ENCODE data around the gene SPOCK3. TPM values are rescaled to one million over a fixed set of nuclear protein-coding genes. Genes with fewer than 3 reads are reported as not detected.

Gene SPOCK3
- total and polyA plus RNA-seq, 2 donors (not counting 3 experiments of a cell fraction or from before 2014, with no cell fraction given), result 0.10 TPM; not detected in 1

DNA sequence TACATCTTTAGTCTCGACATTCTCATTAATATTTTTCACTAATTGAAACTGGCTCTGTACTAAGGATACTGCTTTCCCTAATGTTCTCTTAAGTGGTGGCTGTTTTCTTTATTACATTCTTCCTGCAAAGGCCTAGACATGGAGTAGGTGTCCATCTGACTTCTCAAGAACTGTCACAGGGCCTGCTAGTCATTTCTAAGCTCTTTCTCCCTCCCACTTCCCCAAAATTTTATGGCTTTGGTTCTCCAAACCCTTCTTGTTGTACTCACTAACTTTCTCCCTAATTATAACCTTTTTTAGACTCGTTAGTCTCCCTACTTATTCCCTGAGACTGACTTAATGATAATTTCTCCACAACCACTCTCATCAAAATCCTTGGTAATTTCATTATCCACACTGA is 133.3 kb downstream of the SPOCK3 start:
- ChIA-PET CTCF (no interaction called here), POLR2A (no interaction called here)
- TF ChIP-seq FOS (IDR thresholded peaks at IDR 0.05; ENCODE audit: borderline replicate concordance, insufficient read depth, low read length) (no peak), POLR2A (IDR thresholded peaks at IDR 0.05; ENCODE audit: low read depth, low read length) (no peak), JUN (IDR thresholded peaks at IDR 0.05; ENCODE audit: borderline replicate concordance, insufficient read depth, insufficient read length, low read depth) (no peak), MYC (IDR thresholded peaks at IDR 0.05; ENCODE audit: low read depth, low read length) (no peak), EZH2 (IDR thresholded peaks at IDR 0.05; ENCODE audit: borderline replicate concordance, low read depth, low read length, severe bottlenecking) (no peak), POLR2AphosphoS5 (IDR thresholded peaks at IDR 0.05; ENCODE audit: insufficient read depth, low read depth, low read length) (no peak), GATA2 (IDR thresholded peaks at IDR 0.05; ENCODE audit: insufficient read depth, insufficient read length, low read depth, low read length) (no peak)
- TF ChIP-seq, protein P1, sequence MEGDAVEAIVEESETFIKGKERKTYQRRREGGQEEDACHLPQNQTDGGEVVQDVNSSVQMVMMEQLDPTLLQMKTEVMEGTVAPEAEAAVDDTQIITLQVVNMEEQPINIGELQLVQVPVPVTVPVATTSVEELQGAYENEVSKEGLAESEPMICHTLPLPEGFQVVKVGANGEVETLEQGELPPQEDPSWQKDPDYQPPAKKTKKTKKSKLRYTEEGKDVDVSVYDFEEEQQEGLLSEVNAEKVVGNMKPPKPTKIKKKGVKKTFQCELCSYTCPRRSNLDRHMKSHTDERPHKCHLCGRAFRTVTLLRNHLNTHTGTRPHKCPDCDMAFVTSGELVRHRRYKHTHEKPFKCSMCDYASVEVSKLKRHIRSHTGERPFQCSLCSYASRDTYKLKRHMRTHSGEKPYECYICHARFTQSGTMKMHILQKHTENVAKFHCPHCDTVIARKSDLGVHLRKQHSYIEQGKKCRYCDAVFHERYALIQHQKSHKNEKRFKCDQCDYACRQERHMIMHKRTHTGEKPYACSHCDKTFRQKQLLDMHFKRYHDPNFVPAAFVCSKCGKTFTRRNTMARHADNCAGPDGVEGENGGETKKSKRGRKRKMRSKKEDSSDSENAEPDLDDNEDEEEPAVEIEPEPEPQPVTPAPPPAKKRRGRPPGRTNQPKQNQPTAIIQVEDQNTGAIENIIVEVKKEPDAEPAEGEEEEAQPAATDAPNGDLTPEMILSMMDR (IDR thresholded peaks at IDR 0.05; ENCODE audit: extremely low read depth in 1 of 2, insufficient read depth in 1 of 2, low read depth in 1 of 2, low read length in 2 of 2), result no peak
- TF ChIP-seq, protein P2, sequence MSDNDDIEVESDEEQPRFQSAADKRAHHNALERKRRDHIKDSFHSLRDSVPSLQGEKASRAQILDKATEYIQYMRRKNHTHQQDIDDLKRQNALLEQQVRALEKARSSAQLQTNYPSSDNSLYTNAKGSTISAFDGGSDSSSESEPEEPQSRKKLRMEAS (IDR thresholded peaks at IDR 0.05; ENCODE audit: insufficient read depth, insufficient read length), result no peak
- Histone ChIP-seq H3K4me2 (ENCODE audit: insufficient read depth, low read length) (no peak overlapping the region), H4K20me1 (replicated peaks; ENCODE audit: control insufficient read depth, extremely low read depth, insufficient read depth, low read length) (no peaks in the 10 kb centered on the region), H3K4me3 (replicated peaks in 1 of 3; ENCODE audit: insufficient read depth in 1 of 3, low read depth in 1 of 3, low read length in 3 of 3) (no peak overlapping the region), H3K27ac (ENCODE audit: insufficient read depth, low read depth, low read length) (no peak overlapping the region), H3K27me3 (ENCODE audit: control insufficient read depth in 2 of 2, insufficient read depth in 2 of 2, low read length in 2 of 2) (no peaks in the 10 kb centered on the region), H3K36me3 (ENCODE audit: control insufficient read depth in 2 of 2, extremely low read depth in 1 of 2, insufficient read depth in 2 of 2, low read length in 2 of 2) (no peaks in the 10 kb centered on the region), H2AFZ (ENCODE audit: low read depth, low read length) (no peak overlapping the region), H3K4me1 (ENCODE audit: control insufficient read depth, extremely low read depth, insufficient read depth, low read length) (no peaks in the 10 kb centered on the region), H3K79me2 (ENCODE audit: control insufficient read depth, insufficient read depth, low read length) (no peaks in the 10 kb centered on the region), H3K9me1 (replicated peaks; ENCODE audit: control insufficient read depth, extremely low read depth, insufficient read depth, low read length) (no peaks in the 10 kb centered on the region), H3K9ac (replicated peaks; ENCODE audit: extremely low read depth, insufficient read depth, low read length) (no peak overlapping the region), H3K9me3 (replicated peaks; ENCODE audit: control insufficient read depth, insufficient read depth, low read length) (no peaks in the 10 kb centered on the region)
- dilution Hi-C loops (cut with MboI; ENCODE audit: extremely low pct_ligation_motif_present, low sequenced_read_pairs), result no loop called here
- DNase-seq (ENCODE audit: low read depth, low spot score) (no peak), FAIRE-seq (no peak)
- intact Hi-C loops (cut with micrococcal nuclease), result no loop called here
- no TSS peak for BruUV-seq (replicated peaks)
